ENCODE results near the gene PTPN1.
"Not testable (repeated sequence)": the region's sequence is repeated elsewhere in the genome, so short reads cannot be mapped to it uniquely, and the experiment has no call there.

The PTPN1 gene

GRCh38 chr20:50557549-50558134 lies 47.5 kb downstream of the PTPN1 start:
- no peak for DNase-seq

GRCh38 chr20:50558483-50558925 lies 48.3 kb downstream of the PTPN1 start:
- DNase-seq, result no peak

DNA sequence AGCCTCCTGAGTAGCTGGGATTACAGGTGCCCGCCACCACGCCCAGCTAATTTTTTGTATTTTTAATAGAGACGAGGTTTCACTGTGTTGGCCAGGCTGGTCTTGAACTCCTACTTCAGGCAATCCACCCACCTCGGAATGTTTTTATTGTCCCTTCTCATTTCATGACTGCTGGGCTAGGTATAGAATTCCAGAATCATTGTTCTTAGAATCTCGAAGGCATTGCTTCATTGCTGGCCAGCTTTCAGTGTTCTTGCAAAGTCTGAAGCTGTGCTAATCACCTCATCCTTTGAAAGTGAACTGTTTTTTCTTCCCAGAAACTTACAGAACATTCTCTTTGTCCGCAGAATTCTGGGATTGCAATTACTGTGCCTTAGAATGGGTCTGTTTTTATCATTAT lies 49.0 kb downstream of the PTPN1 start:
- no peak for DNase-seq

DNA sequence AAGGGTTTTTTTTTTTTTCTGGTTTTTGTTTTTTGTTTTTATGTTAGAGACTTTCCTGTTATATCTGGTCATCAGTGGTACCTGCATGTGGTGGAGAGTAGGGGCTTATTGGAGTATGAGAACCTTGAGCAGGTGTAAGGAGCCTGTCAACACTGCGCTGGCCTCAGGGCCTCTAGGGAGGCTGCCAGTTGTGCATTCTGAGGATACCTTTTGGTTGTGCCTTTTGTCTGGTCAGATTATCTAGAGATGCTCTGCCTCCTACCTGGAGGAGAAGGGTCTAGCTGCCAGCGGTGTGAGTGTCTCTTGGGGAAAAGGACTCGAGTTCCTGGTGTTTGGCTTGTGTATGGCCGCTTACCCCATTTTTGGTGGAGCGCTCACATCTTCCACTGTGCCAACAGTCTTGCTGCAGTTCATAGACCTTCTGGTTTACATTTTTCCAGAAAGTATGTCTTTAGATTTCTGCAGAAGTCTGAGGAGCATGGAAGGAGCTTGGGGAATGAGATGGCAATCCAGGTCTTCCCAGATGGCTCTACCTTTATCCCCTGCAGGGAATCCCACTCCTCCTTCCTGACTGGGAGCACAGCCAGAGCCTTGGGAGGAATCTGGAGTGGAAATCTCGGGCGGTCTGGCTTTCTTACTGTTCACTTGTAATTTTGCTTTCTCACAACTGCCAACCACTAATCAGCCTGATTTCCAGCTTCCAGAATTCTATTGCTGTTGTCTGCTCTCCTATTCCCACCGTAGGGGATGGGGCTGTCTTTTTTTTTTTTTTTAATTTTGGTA lies 49.9 kb downstream of the PTPN1 start:
- no peak for DNase-seq

DNA sequence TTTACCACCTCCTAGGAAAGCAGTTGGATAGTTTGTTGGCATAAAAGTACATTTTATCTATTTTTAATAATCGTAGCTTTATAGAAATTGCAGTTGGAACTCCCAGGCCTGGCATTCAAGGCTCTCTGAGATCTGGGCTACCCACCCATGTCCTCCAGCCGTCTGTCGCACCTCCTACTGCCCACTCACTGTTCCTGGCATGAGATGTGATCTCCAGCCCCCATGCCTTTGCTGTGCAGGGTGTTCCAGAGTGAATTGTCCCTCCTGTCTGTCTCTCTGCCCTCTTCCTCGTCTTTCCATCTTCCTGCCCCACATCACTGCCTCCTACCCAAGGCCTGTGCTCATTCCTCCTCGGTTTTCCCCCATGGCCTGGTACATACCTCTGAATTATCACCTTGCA lies 50.7 kb downstream of the PTPN1 start:
- DNase-seq, result no peak

GRCh38 chr20:50561379-50562078 lies 51.3 kb downstream of the PTPN1 start:
- DNase-seq, result no peak

GRCh38 chr20:50562262-50562701 lies 52.1 kb downstream of the PTPN1 start:
- no peak for DNase-seq

- no peak for DNase-seq
These were observed 53.2 kb downstream of the PTPN1 start for GRCh38 chr20:50563133-50563944.

DNA sequence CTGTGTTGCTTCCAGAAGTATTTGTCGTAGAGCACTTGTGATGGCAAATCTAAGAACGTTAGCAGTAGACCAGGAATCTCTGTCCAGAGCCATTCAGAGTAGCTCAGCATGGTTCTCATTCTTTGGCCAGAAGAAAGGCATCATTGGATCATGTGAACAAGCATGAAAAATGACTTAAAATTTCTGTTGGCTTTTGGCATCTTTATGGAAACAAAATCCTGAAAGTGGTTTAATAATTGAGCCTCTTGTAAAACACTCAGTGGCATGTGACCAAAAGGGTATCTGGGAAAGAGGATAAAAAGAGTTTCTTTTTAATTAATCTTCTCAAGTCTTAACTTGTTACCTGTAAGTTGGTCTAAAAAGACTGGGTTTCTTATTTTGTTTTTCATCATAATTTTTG lies 55.2 kb downstream of the PTPN1 start:
- DNase-seq, result no peak

- no peak for DNase-seq
These were observed 55.7 kb downstream of the PTPN1 start for GRCh38 chr20:50565871-50566270.

DNA sequence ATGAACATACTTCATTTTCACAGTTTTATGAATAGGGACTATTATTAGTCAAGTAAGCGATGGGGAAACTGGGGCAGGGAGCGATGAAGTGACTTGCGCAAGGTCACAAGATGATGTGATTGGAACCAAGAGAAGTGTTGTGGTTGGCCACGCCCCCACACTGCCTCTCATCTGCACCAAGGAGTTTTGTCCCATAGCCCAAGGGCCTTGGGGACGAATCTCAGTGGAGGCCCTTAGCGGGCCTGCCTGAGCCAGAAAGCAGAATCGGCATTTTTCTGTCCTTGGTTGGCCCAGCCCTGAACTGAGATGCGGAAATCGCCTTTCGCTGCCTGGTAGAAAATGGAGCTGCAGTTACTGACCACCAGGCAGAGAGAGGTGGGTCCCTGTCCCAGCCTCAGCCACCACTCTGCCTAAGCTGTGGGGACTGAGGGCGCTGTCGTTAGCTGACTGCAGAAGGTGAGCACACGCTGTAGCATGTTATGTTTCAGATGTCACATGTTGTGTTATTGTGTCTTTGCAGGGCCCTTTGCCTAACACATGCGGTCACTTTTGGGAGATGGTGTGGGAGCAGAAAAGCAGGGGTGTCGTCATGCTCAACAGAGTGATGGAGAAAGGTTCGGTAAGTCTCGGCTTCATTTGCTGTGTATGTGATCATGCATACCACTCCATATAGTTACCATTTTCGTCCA lies 57.8 kb downstream of the PTPN1 start:
- no peak for DNase-seq

- no peak for DNase-seq
These were observed 58.4 kb downstream of the PTPN1 start for GRCh38 chr20:50568549-50568942.

DNA sequence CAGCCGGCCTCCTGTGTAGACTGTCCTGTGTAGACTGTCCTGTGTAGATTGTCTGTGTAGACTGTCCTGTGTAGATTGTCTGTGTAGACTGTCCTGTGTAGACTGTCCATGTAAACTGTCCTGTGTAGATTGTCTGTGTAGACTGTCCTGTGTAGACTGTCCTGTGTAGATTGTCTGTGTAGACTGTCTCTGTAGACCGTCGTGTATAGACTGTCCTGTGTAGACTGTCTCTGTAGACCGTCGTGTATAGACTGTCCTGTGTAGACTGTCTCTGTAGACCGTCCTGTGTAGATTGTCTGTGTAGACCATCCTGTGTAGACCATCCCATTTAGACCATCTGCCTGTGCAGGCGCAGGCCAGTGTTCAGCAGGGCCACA lies 59.3 kb downstream of the PTPN1 start:
- not testable (repeated sequence) for DNase-seq

GRCh38 chr20:50569864-50570836 lies 60.0 kb downstream of the PTPN1 start:
- DNase-seq, result no peak

DNA sequence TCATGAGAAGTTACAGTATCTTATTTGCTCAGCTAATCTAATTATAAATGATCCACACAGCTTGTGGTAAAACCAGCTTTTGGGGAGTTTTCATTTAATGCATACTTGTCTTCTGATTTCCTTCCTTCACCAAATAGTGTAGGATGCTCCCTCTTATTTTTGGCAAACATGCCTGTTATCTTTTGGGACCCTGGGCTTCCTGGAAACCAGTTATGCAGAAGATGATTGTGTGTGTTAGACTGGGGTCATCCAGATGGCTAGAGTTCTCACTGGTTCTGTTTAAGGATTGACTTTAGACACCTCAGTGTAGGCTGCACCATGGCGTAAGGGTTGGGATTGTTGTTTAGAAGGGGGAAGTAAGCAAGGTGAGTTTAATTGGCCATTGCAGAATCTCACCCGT lies 61.3 kb downstream of the PTPN1 start:
- no peak for DNase-seq

GRCh38 chr20:50572938-50573777 lies 63.0 kb downstream of the PTPN1 start:
- DNase-seq, result no peak

DNA sequence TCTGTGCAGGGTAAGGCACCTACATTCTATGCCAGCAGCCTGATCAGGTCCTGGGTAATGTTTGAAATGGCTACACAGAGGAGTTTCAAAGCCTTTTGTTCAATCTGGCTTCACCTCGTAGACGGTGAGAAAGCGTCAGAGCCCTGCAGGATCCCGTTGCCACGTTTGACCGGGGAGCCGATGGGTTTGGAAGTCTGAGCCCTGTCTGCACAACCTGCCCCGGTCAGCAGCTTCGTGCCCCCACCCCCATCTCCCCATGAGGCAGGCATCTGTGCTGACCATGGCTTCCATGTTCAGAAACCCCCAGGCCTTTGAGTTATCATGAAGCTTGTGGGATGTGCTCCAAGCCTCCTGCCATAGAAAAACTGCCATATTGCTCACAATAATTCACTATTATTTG lies 63.9 kb downstream of the PTPN1 start:
- no peak for DNase-seq

- DNase-seq, result no peak
These were observed 64.4 kb downstream of the PTPN1 start for GRCh38 chr20:50574586-50574985.

DNA sequence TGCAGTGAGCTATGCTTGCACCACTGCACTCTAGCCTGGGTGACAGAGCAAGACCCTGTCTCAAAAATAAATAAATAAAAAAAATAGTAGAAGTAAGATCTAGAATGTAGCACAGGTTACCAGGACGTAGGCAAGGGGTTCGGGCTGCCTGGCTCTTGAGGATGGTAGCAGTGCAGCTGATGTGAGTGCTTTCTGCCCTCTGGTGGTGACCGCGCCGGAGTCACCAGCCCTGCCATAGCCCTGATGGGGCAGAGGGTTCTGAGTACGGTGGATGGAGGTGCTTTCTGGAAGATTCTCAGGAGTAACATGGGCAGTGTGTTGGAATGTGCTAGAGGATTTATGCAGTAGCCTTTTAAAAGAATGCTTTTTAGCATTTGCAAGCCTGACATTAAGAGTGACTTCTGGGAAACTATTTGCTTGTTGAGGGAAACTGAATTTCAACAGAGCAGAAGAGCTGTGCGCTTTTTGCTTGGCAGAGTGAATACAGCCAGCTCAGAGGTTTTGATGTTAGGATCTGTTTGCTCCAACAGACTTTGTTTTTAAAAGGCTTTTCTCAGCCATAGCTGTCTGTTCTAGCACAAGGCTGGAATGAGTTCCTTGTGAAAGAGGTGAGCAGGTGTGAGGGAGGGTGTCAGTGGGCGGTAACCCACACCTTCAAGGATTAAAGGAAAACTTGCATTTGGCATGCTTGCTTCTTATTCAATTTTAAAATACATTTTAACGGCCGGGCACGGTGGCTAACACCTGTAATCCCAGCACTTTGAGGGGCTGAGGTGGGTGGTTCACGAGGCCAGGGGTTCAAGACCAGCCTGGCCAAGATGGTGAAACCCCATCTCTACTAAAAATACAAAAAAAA lies 65.9 kb downstream of the PTPN1 start:
- peak; percentile 41 for DNase-seq
